H1 (cell line): Measurements from ENCODE around the gene CPNE4. TPM values are rescaled to one million over a fixed set of nuclear protein-coding genes. Genes with fewer than 3 reads are reported as not detected.

Experiments
- CHD7 ChIP-seq: fragments of 300-600 bp; sonication (generic); IDR thresholded peaks from 2 replicates; pipeline ENCODE4 v1.7.1; 2012; ENCODE audit warnings: low read length, moderate library complexity, mild to moderate bottlenecking, inconsistent platforms; ENCODE audit not compliant: insufficient replicate concordance
- polyA plus RNA-seq, 7 experiments: library from polyadenylated mRNA; depleted of rRNA in 3 of 7; stranded (reverse) in 5 of 7; unstranded in 2 of 7; fragments of >200 nt in 5 of 7; fragments of 200-250 nt in 2 of 7; gene quantifications; 1 replicate in 5 of 7; 2 replicates in 1 of 7; 4 replicates in 1 of 7; pipeline versions ENCODE4 v1.2.1 to v1.2.3, GENCODE V29; 2011 to 2013; ENCODE audit warnings: missing spikeins in 2 of 7, mixed read lengths in 2 of 7
- total RNA-seq: library from RNA; stranded (reverse); fragmentation: NEBNext Ultra II Directional; extraction: Animal tissue kit (Norgen Biotek cat#: 25700); gene quantifications from 2 replicates; pipeline ENCODE4 v1.2.1, GENCODE V29; 2021

Gene CPNE4
- total and polyA plus RNA-seq, 2 of the 8 experiments (the other 6 are each of a cell fraction or from before 2014, with no cell fraction given), result 0.82 to 3.8 TPM

GRCh38 chr3:132034097-132034485 lies 723 bp downstream of the CPNE4 start (continued):
- no peak for TF ChIP-seq CHD7
